HG03103 (cell line): ENCODE results near the gene MADD.

Source experiments
- ATAC-seq: cut with Tn5 transposase; IDR thresholded peaks from one replicate; pipeline ENCODE4 v1.9.1; 2021; ENCODE audit warnings: low read depth; ENCODE audit not compliant: unreplicated experiment

Gene MADD

DNA sequence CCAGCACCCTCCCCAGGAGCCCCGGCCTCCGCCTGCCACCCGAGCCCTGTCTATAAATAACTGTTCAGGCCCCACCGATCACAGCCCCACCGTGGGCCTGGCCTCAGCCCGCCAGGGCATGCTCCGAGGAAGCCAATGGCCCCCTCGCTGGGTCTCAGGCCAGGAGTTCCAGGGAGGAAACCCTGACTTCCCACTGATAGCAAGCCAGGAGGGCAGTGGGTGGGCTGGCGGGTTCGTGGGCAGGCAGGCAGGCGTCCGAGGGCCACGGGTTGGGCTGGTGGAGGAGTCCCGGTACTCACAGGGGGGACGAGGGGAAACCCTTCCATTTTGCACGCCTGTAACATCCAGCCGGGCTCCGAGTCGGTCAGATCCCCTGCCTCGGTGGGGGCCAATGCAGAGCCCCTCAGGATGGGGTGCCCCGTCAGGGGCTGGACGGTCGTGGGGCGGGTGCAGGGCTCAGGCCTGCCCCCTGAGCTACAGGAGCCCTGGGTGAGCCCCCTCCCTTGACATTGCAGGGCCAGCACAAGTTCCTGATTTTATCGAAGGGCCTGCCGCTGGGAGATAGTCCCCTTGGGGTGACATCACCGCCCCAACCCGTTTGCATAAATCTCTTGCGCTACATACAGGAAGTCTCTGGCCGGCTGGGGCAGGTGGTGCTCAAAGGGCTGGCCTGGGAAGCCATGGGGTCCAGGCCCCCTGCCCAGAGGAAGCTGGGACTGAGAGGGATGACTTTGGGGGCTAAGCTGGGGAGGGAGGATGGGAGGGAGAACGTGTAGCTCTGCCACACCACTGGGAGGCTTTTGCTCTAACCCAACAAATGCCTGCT, 108.3 kb downstream of the MADD start, which contains the start of gene SPI1:
TSS of gene SPI1 (minus strand) at position 538 of the 826 bp plus-strand sequence. CDS start at position 344, 194 bp downstream.
- ATAC-seq = peak; percentile 74

DNA sequence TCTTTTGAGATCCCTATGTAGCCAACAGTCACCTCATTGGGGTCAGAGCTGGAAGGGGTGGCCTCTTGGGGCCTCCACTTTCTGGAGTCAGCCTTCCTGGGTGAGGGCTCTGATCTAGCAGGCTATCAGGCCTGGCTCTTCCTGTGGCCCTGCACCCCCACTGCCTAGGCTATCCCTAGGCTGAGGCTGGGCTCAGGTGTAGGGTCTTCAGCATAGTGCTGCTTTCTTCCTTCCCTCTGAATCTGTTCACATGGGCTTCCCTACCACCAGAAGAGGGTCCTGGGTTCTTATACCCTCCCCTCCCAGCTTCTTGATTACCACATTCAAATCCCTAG, 108.9 kb downstream of the MADD start:
- peak; percentile 8 for ATAC-seq

GRCh38 chr11:47379317-47379716, 109.4 kb downstream of the MADD start:
- no peak for ATAC-seq
